ENCODE results near the gene FBXO36. TPM values are rescaled to one million over a fixed set of nuclear protein-coding genes. Genes with fewer than 3 reads are reported as not detected.

The FBXO36 gene
- total and polyA plus RNA-seq, 2 of the 13 experiments (the other 11 are each of a cell fraction or from before 2014, with no cell fraction given), result 2.8 TPM

DNA sequence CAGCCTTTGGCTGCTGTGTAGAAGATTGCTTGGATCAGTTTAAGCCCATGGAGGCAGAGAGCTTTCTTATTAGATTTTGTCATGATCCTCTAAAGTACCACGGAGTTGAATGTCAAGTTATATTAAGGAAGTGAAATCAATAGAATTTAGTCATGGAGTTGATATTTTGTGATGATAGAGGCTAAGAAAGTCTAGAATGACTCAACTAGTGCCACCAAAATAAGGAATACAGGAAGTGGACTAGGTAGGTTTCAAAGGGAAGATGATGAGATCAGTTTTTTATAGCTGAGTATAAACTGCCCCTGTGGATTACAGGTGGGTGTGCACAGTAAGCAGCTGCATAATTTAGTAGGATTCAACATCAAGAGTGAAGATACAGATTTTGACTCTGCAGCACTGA, 25.2 kb downstream of the FBXO36 start:
- in situ Hi-C loops (cut with HindIII; ENCODE audit: extremely low pct_ligation_motif_present, low pct_unique_long_range_greater_than_20kb), result no loop called here
- WGBS (ENCODE audit: low lambda C conversion rate), result 51% methylated on average over 1 of the region's 1 CpG
- H2AFZ ChIP-seq (ENCODE audit: low read length), result no peak overlapping the region
- no peaks in the 10 kb centered on the region for H3K27me3 ChIP-seq (ENCODE audit: control insufficient read depth in 1 of 2, insufficient read depth in 2 of 2, low read length in 2 of 2)
- DNase-seq (ENCODE audit: low spot score) (no peak), ATAC-seq (no peak), FAIRE-seq (no peak)
- H3K4me1 ChIP-seq (ENCODE audit: insufficient read depth, low read length), result no peaks in the 10 kb centered on the region
- H3K4me3 ChIP-seq (replicated peaks in 1 of 3; ENCODE audit: insufficient read depth in 1 of 3, low read depth in 2 of 3, low read length in 3 of 3), result no peak overlapping the region
- H4K20me1 ChIP-seq (ENCODE audit: insufficient read depth, low read length), result no peaks in the 10 kb centered on the region
- H3K79me2 ChIP-seq (ENCODE audit: insufficient read depth, low read length), result no peaks in the 10 kb centered on the region
- TF ChIP-seq ZNF710 (CRISPR knock-in tag; IDR thresholded peaks at IDR 0.05; ENCODE audit: borderline replicate concordance), result no peak
- TF ChIP-seq ZNF263 (CRISPR knock-in tag; IDR thresholded peaks at IDR 0.05), result no peak
- no peak for TF ChIP-seq KDM2A (CRISPR knock-in tag; IDR thresholded peaks at IDR 0.05; ENCODE audit: borderline replicate concordance, low read depth)
- TF ChIP-seq, protein P1, sequence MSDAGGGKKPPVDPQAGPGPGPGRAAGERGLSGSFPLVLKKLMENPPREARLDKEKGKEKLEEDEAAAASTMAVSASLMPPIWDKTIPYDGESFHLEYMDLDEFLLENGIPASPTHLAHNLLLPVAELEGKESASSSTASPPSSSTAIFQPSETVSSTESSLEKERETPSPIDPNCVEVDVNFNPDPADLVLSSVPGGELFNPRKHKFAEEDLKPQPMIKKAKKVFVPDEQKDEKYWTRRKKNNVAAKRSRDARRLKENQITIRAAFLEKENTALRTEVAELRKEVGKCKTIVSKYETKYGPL (CRISPR knock-in tag; IDR thresholded peaks at IDR 0.05), result no peak
- TF ChIP-seq EHMT2 (IDR thresholded peaks at IDR 0.05; ENCODE audit: borderline replicate concordance, low read depth, low read length), result no peak
- no peak for TF ChIP-seq GTF3A (CRISPR knock-in tag; conservative IDR thresholded peaks at IDR 0.05)
- TF ChIP-seq ZNF782 (CRISPR knock-in tag; IDR thresholded peaks at IDR 0.05; ENCODE audit: borderline replicate concordance), result no peak
- TF ChIP-seq, protein P2, sequence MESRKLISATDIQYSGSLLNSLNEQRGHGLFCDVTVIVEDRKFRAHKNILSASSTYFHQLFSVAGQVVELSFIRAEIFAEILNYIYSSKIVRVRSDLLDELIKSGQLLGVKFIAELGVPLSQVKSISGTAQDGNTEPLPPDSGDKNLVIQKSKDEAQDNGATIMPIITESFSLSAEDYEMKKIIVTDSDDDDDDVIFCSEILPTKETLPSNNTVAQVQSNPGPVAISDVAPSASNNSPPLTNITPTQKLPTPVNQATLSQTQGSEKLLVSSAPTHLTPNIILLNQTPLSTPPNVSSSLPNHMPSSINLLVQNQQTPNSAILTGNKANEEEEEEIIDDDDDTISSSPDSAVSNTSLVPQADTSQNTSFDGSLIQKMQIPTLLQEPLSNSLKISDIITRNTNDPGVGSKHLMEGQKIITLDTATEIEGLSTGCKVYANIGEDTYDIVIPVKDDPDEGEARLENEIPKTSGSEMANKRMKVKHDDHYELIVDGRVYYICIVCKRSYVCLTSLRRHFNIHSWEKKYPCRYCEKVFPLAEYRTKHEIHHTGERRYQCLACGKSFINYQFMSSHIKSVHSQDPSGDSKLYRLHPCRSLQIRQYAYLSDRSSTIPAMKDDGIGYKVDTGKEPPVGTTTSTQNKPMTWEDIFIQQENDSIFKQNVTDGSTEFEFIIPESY (CRISPR knock-in tag; IDR thresholded peaks at IDR 0.05), result no peak
- TF ChIP-seq, protein P3, sequence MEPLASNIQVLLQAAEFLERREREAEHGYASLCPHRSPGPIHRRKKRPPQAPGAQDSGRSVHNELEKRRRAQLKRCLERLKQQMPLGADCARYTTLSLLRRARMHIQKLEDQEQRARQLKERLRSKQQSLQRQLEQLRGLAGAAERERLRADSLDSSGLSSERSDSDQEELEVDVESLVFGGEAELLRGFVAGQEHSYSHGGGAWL (CRISPR knock-in tag; IDR thresholded peaks at IDR 0.05), result no peak
- TF ChIP-seq ZNF768 (CRISPR knock-in tag; IDR thresholded peaks at IDR 0.05), result no peak
- TF ChIP-seq CEBPG (CRISPR knock-in tag; IDR thresholded peaks at IDR 0.05), result no peak
- TF ChIP-seq ZFP62 (CRISPR knock-in tag; IDR thresholded peaks at IDR 0.05), result no peak
- H3K36me3 ChIP-seq (replicated peaks in 1 of 2; ENCODE audit: control insufficient read depth in 1 of 2, insufficient read depth in 2 of 2, low read length in 2 of 2), result no peaks in the 10 kb centered on the region
- CTCF ChIA-PET (ENCODE audit: low intra/inter-chr PET ratio, low total read pairs), result no interaction called here
- intact Hi-C loops (cut with micrococcal nuclease; ENCODE audit: unreplicated experiment), result no loop called here
- POLR2A ChIA-PET, result no interaction called here
- no peaks in the 10 kb centered on the region for H3K9me3 ChIP-seq (ENCODE audit: low read length)
- no peak overlapping the region for H3K9ac ChIP-seq (ENCODE audit: insufficient read depth, low read depth, low read length)
- H3K27ac ChIP-seq (ENCODE audit: extremely low read length, insufficient read depth, low read length), result no peak overlapping the region
- no peak overlapping the region for H3K4me2 ChIP-seq (ENCODE audit: low read depth, low read length)
- BruUV-seq (replicated peaks), result no TSS peak

Measured in HepG2 (cell line).